ENCODE data around the gene FKBP14. TPM values are rescaled to one million over a fixed set of nuclear protein-coding genes. Genes with fewer than 3 reads are reported as not detected.

FKBP14 gene
- total and polyA plus RNA-seq, 2 of the 8 experiments (the other 6 are each of a cell fraction or from before 2014, with no cell fraction given): 3.2 to 20.7 TPM

DNA sequence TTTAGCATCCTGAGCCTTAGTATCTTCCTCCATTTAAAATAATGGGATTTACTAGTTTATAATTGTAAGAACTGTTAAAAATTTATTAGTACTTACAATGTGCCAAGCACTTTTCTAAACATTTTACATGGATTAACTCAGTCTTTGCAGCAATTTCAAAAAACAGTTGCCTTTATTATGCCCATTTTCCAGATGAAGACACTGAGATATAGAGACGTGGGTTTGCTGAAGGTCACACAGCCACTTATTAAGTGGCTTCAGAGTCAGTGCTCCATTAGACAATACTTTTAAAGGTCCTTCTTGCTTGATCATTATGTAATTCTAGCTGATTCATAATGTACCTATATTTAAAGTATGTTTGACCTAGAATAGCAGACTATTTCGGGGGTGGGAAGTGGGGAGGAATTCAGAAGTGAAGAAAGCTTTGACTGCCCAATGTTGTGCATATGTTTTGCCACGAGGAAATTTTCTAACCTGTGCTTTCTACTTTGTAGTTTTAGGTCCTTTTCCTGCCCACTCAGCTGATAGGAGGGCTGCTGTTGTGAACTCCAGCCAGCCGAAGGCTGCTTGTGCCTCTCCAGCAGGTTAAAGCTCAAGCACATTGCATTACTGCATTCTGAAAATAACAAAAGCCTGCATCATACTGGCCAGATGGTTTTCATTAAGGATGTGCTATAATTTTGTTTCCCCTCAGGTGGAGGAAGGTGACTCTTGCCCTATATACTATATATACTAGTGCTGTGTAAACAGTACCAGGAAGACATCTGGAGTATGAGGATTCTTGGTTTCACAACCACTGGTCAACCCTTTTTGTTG is 6.0 kb upstream of the FKBP14 start (continued):
- TF ChIP-seq USF2 (IDR thresholded peaks at IDR 0.05; ENCODE audit: low read length) (no peak), TEAD4 (IDR thresholded peaks at IDR 0.05; ENCODE audit: low read depth, low read length) (no peak), SAP30 (IDR thresholded peaks at IDR 0.05; ENCODE audit: insufficient read depth, insufficient replicate concordance, low read length) (no peak), HDAC2 (IDR thresholded peaks at IDR 0.05; ENCODE audit: borderline replicate concordance in 1 of 2, low read depth in 2 of 2, low read length in 2 of 2) (no peak), TAF7 (optimal IDR thresholded peaks at IDR 0.05; ENCODE audit: borderline replicate concordance, low read depth, low read length) (no peak), E2F6 (IDR thresholded peaks at IDR 0.05) (no peak), SRF (IDR thresholded peaks at IDR 0.05; ENCODE audit: low read depth, low read length) (no peak), TCF12 (IDR thresholded peaks at IDR 0.05; ENCODE audit: low read depth, low read length) (no peak), KDM1A (IDR thresholded peaks at IDR 0.05; ENCODE audit: borderline replicate concordance, low read length) (no peak), SIX5 (IDR thresholded peaks at IDR 0.05; ENCODE audit: low read depth, low read length) (no peak), POLR2AphosphoS5 (IDR thresholded peaks at IDR 0.05; ENCODE audit: low read depth, low read length) (no peak), CHD2 (IDR thresholded peaks at IDR 0.05; ENCODE audit: low read length) (no peak)

Measured in H1 (cell line).